BE2C (cell line): ENCODE measurements around the gene WDR41.
"Not testable (repeated sequence)": the region's sequence is repeated elsewhere in the genome, so short reads cannot be mapped to it uniquely, and the experiment has no call there.

Experiments
- DNase-seq: peaks from one replicate; pipeline ENCODE4 v3.0.0-alpha.2; 2020
- H3K27me3 ChIP-seq: fragments of 250-450 bp; sonication (Bioruptor Pico); 2 replicates; pipeline ENCODE4 v1.5.1; 2020; ENCODE audit warnings: mild to moderate bottlenecking
- H3K36me3 ChIP-seq: fragments of 250-450 bp; sonication (Bioruptor Pico); 2 replicates; pipeline ENCODE4 v1.5.1; 2020; ENCODE audit warnings: mild to moderate bottlenecking
- H3K4me1 ChIP-seq: fragments of 250-450 bp; sonication (Bioruptor Pico); 2 replicates; pipeline ENCODE4 v1.5.1; 2020
- H3K4me3 ChIP-seq: 2 replicates; pipeline ENCODE4 v1.5.1; 2011; ENCODE audit warnings: low read depth, low read length
- H3K9me3 ChIP-seq: fragments of 250-450 bp; sonication (Bioruptor Pico); 2 replicates; pipeline ENCODE4 v1.5.1; 2020
- CTCF ChIP-seq: IDR thresholded peaks from 2 replicates; pipeline ENCODE4 v1.5.1; 2012; ENCODE audit warnings: mild to moderate bottlenecking, low read depth, low read length

WDR41 gene

GRCh38 chr5:77486344-77486962 is 5.7 kb downstream of the WDR41 start:
- DNase-seq = no peak
- Histone ChIP-seq H3K36me3 (no peaks in the 10 kb centered on the region; the same call in 1 of the 2 replicates), H3K4me3 (no peak overlapping the region), H3K9me3 (no peaks in the 10 kb centered on the region), H3K4me1 (no peaks in the 10 kb centered on the region), H3K27me3 (no peaks in the 10 kb centered on the region)
- TF ChIP-seq CTCF = no peak

GRCh38 chr5:77483682-77484081 is 8.4 kb downstream of the WDR41 start:
- DNase-seq = no peak
- H3K4me3 ChIP-seq = no peak overlapping the region
- H3K27me3 ChIP-seq = no peaks in the 10 kb centered on the region
- H3K9me3 ChIP-seq = no peaks in the 10 kb centered on the region
- no peaks in the 10 kb centered on the region for H3K4me1 ChIP-seq
- TF ChIP-seq CTCF = no peak
- no peaks in the 10 kb centered on the region; the same call in 1 of the 2 replicates for H3K36me3 ChIP-seq

GRCh38 chr5:77475041-77475440 is 17.1 kb downstream of the WDR41 start:
- DNase-seq, H3K27me3 ChIP-seq, H3K36me3 ChIP-seq, H3K4me3 ChIP-seq, H3K9me3 ChIP-seq, H3K4me1 ChIP-seq: not testable (repeated sequence)

GRCh38 chr5:77468875-77469274 is 23.2 kb downstream of the WDR41 start:
- H3K9me3 ChIP-seq, H3K4me3 ChIP-seq, H3K4me1 ChIP-seq, DNase-seq, H3K36me3 ChIP-seq, H3K27me3 ChIP-seq: not testable (repeated sequence)

- no peak for TF ChIP-seq CTCF
- Histone ChIP-seq H3K9me3 (no peaks in the 10 kb centered on the region; the same call in 1 of the 2 replicates), H3K36me3 (no peaks in the 10 kb centered on the region)
Measured at GRCh38 chr5:77463905-77464304, 28.2 kb downstream of the WDR41 start.

GRCh38 chr5:77461287-77461686 is 30.8 kb downstream of the WDR41 start:
- Histone ChIP-seq H3K27me3 (no peaks in the 10 kb centered on the region), H3K9me3 (no peaks in the 10 kb centered on the region), H3K4me3 (no peak overlapping the region), H3K4me1 (no peaks in the 10 kb centered on the region), H3K36me3 (no peaks in the 10 kb centered on the region)
- no peak for TF ChIP-seq CTCF
- no peak for DNase-seq

More at GRCh38 chr5:77463905-77464304, 28.2 kb downstream of the WDR41 start:
- DNase-seq = no peak
- Histone ChIP-seq H3K4me3 (no peak overlapping the region), H3K4me1 (no peaks in the 10 kb centered on the region), H3K27me3 (no peaks in the 10 kb centered on the region)

- no peak for DNase-seq
- TF ChIP-seq CTCF = no peak
- no peak overlapping the region for H3K4me3 ChIP-seq
Measured at GRCh38 chr5:77454123-77454522, 38.0 kb downstream of the WDR41 start.

More at GRCh38 chr5:77454123-77454522, 38.0 kb downstream of the WDR41 start:
- Histone ChIP-seq H3K4me1 (no peaks in the 10 kb centered on the region), H3K9me3 (no peaks in the 10 kb centered on the region), H3K36me3 (no peaks in the 10 kb centered on the region), H3K27me3 (no peaks in the 10 kb centered on the region)
